Measurements from ENCODE around the gene MAML1. TPM values are rescaled to one million over a fixed set of nuclear protein-coding genes. Genes with fewer than 3 reads are reported as not detected.
"Not testable (repeated sequence)": the region's sequence is repeated elsewhere in the genome, so short reads cannot be mapped to it uniquely, and the experiment has no call there.

MAML1 gene
- total and polyA plus RNA-seq, 2 experiments from 2014 or later: 5.8 to 9.5 TPM

GRCh38 chr5:179734536-179735164 is 2.0 kb downstream of the MAML1 start:
- Histone ChIP-seq H3K27me3 (replicated peaks; ENCODE audit: insufficient read depth) (no peaks in the 10 kb centered on the region), H3F3A (ENCODE audit: insufficient read depth) (peaks cover 38% of the 10 kb centered on the region), H3K27ac (peak overlapping the region; percentile 82), H3K9ac (peak overlapping the region; percentile 89), H3K9me3 (ENCODE audit: low read depth) (no peaks in the 10 kb centered on the region), H3K79me2 (ENCODE audit: insufficient read depth) (peaks cover 68% of the 10 kb centered on the region), H2AFZ (no peak overlapping the region), H4K20me1 (ENCODE audit: insufficient read depth) (peaks cover 14% of the 10 kb centered on the region), H3K4me2 (ENCODE audit: unreplicated experiment) (peak overlapping the region; percentile 97), H3K36me3 (ENCODE audit: low read depth) (peaks cover 12% of the 10 kb centered on the region), H3K4me1 (ENCODE audit: insufficient read depth) (peaks cover 14% of the 10 kb centered on the region), H3K4me3 (peak overlapping the region; percentile 84), H3K9me2 (ENCODE audit: insufficient read depth) (no peaks in the 10 kb centered on the region)
- in situ Hi-C loops (cut with MboI): no loop called here
- 80% methylated on average over 12 of the region's 12 CpGs for WGBS, 2 experiments (ENCODE audit: low coverage in 1 of 2, low lambda C conversion rate in 2 of 2, missing lambda C conversion rate in 2 of 2)
- TF ChIP-seq EZH2phosphoT487 (IDR thresholded peaks at IDR 0.05; ENCODE audit: insufficient read depth, low read depth) (no peak), EZH2 (IDR thresholded peaks at IDR 0.05; ENCODE audit: insufficient read depth, poor library complexity, severe bottlenecking) (no peak)
- DNase-seq: peak; percentile 24

GRCh38 chr5:179738742-179739141 is 6.1 kb downstream of the MAML1 start:
- H3K4me2 ChIP-seq (ENCODE audit: unreplicated experiment): no peak overlapping the region
- 89 to 90% methylated on average over 4 of the region's 4 CpGs for WGBS, 2 experiments (ENCODE audit: low coverage in 1 of 2, low lambda C conversion rate in 2 of 2, missing lambda C conversion rate in 2 of 2)
- H3K4me1 ChIP-seq (ENCODE audit: insufficient read depth): peaks cover 2% of the 10 kb centered on the region; the same call in 1 of the 2 replicates
- no peak overlapping the region for H3K9ac ChIP-seq
- H3K4me3 ChIP-seq: no peak overlapping the region
- H3K9me3 ChIP-seq (ENCODE audit: low read depth): no peaks in the 10 kb centered on the region
- DNase-seq: no peak
- peaks cover 100% of the 10 kb centered on the region for H3K79me2 ChIP-seq (ENCODE audit: insufficient read depth)
- TF ChIP-seq EZH2phosphoT487 (IDR thresholded peaks at IDR 0.05; ENCODE audit: insufficient read depth, low read depth) (no peak), EZH2 (IDR thresholded peaks at IDR 0.05; ENCODE audit: insufficient read depth, poor library complexity, severe bottlenecking) (no peak)
- no peaks in the 10 kb centered on the region for H3K27me3 ChIP-seq (replicated peaks; ENCODE audit: insufficient read depth)
- peaks cover 19% of the 10 kb centered on the region for H4K20me1 ChIP-seq (ENCODE audit: insufficient read depth)
- no peaks in the 10 kb centered on the region for H3K36me3 ChIP-seq (ENCODE audit: low read depth)
- H2AFZ ChIP-seq: no peak overlapping the region
- H3K9me2 ChIP-seq (ENCODE audit: insufficient read depth): no peaks in the 10 kb centered on the region
- H3F3A ChIP-seq (ENCODE audit: insufficient read depth): peaks cover 11% of the 10 kb centered on the region
- in situ Hi-C loops (cut with MboI): no loop called here
- no peak overlapping the region for H3K27ac ChIP-seq

GRCh38 chr5:179744106-179744505 is 11.5 kb downstream of the MAML1 start:
- H3K4me2 ChIP-seq (ENCODE audit: unreplicated experiment); H3K9ac ChIP-seq; H3K27me3 ChIP-seq (replicated peaks; ENCODE audit: insufficient read depth); H3K36me3 ChIP-seq (ENCODE audit: low read depth); H3K4me3 ChIP-seq; H3K27ac ChIP-seq; H3K9me2 ChIP-seq (ENCODE audit: insufficient read depth); H3K9me3 ChIP-seq (ENCODE audit: low read depth); DNase-seq; in situ Hi-C loops (cut with MboI); H4K20me1 ChIP-seq (ENCODE audit: insufficient read depth); H2AFZ ChIP-seq; H3F3A ChIP-seq (ENCODE audit: insufficient read depth); H3K4me1 ChIP-seq (ENCODE audit: insufficient read depth): not testable (repeated sequence)
- H3K79me2 ChIP-seq (ENCODE audit: insufficient read depth): peaks cover 100% of the 10 kb centered on the region
- WGBS, 2 experiments (ENCODE audit: low coverage in 1 of 2, low lambda C conversion rate in 2 of 2, missing lambda C conversion rate in 2 of 2): 94% methylated on average over 7 of the region's 7 CpGs

GRCh38 chr5:179746872-179747271 is 14.2 kb downstream of the MAML1 start:
- Histone ChIP-seq H3F3A (ENCODE audit: insufficient read depth) (no peaks in the 10 kb centered on the region; the same call in 1 of the 2 replicates), H3K79me2 (ENCODE audit: insufficient read depth) (peaks cover 100% of the 10 kb centered on the region), H3K9me3 (ENCODE audit: low read depth) (no peaks in the 10 kb centered on the region), H3K27ac (no peak overlapping the region), H3K27me3 (replicated peaks; ENCODE audit: insufficient read depth) (no peaks in the 10 kb centered on the region), H3K9me2 (ENCODE audit: insufficient read depth) (no peaks in the 10 kb centered on the region), H4K20me1 (ENCODE audit: insufficient read depth) (peaks cover 5% of the 10 kb centered on the region), H3K4me2 (ENCODE audit: unreplicated experiment) (no peak overlapping the region), H3K4me3 (no peak overlapping the region), H2AFZ (no peak overlapping the region), H3K4me1 (ENCODE audit: insufficient read depth) (no peaks in the 10 kb centered on the region), H3K36me3 (ENCODE audit: low read depth) (no peaks in the 10 kb centered on the region), H3K9ac (no peak overlapping the region)
- WGBS, 2 experiments (ENCODE audit: low coverage in 1 of 2, low lambda C conversion rate in 2 of 2, missing lambda C conversion rate in 2 of 2): 96 to 99% methylated on average over 2 of the region's 2 CpGs
- no peak for TF ChIP-seq EZH2 (IDR thresholded peaks at IDR 0.05; ENCODE audit: insufficient read depth, poor library complexity, severe bottlenecking)
- no peak for TF ChIP-seq EZH2phosphoT487 (IDR thresholded peaks at IDR 0.05; ENCODE audit: insufficient read depth, low read depth)
- DNase-seq: no peak
- in situ Hi-C loops (cut with MboI): no loop called here

All from GM23248 (cell line).